Measurements from ENCODE around the gene SH3PXD2A. TPM values are rescaled to one million over a fixed set of nuclear protein-coding genes. Genes with fewer than 3 reads are reported as not detected.

The SH3PXD2A gene
- total and polyA plus RNA-seq, 10 of the 15 experiments (the other 5 are each of a cell fraction or from before 2014, with no cell fraction given) = 0.63 to 14.0 (median 4.4) TPM

DNA sequence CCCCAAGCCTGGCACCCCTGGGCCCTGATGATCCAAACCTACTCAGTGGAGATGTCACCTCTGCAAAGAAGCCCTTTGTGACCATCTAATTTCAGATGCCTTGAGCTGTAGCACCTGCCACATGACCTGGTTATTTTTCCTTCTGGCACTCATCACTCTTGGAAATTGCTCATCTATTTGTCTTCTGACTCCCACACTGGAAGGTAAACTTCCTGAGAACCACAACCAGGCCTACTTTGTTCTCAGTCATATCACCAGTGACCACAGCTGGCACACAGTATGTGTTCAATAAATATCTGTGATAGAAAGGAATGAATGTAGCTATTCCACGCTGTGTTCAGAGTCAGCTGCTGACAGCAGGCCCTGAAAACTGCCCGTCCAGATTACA lies 97.1 kb downstream of the SH3PXD2A start:
- in situ Hi-C loops (cut with MboI) = no loop called here
- no peak overlapping the region for H3K27ac ChIP-seq (ENCODE audit: control insufficient read depth, insufficient read depth)
- H3K36me3 ChIP-seq (ENCODE audit: control insufficient read depth in 2 of 2, insufficient read depth in 2 of 2, low read length in 1 of 2) = no peaks in the 10 kb centered on the region
- H3K9me3 ChIP-seq (replicated peaks; ENCODE audit: control insufficient read depth, insufficient read depth, low read length) = no peaks in the 10 kb centered on the region
- no peaks in the 10 kb centered on the region for H4K20me1 ChIP-seq (ENCODE audit: control insufficient read depth, insufficient read depth)
- ATAC-seq (no peak), DNase-seq (ENCODE audit: low read depth, low spot score) (no peak), FAIRE-seq (no peak)
- 64% methylated on average over 2 of the region's 2 CpGs for WGBS (ENCODE audit: insufficient coverage, insufficient replicate concordance, low lambda C conversion rate, missing lambda C conversion rate)
- no peaks in the 10 kb centered on the region for H3K27me3 ChIP-seq (replicated peaks in 1 of 2; ENCODE audit: control insufficient read depth in 2 of 2, insufficient read depth in 2 of 2, low read length in 1 of 2)
- SMC1A ChIA-PET (ENCODE audit: uncharacterized antibody, unreplicated experiment) = interaction anchor here (0.9 to 1.4 kb wide), 2 partner anchors 45 to 98 kb away, joined by 3 to 4 read pairs; no protein-coding TSS in a partner anchor
- H3K4me2 ChIP-seq (ENCODE audit: control insufficient read depth, insufficient read depth) = no peak overlapping the region
- no peak overlapping the region; the same call in 1 of the 2 replicates for H2AFZ ChIP-seq (ENCODE audit: control insufficient read depth, low read depth, low read length)
- no peak for TF ChIP-seq CHD1 (IDR thresholded peaks at IDR 0.05; ENCODE audit: low read depth, low read length)
- CTCF ChIA-PET = interaction anchor here (1.8 kb wide), 1 partner anchor 9 kb away, joined by 5 read pairs; no protein-coding TSS in a partner anchor
- H3K4me3 ChIP-seq = no peak overlapping the region
- intact Hi-C loops (cut with micrococcal nuclease; ENCODE audit: unreplicated experiment) = no loop called here
- no TSS peak for BruUV-seq (replicated peaks)
- RAD21 ChIA-PET (ENCODE audit: unreplicated experiment) = interaction anchor here (0.8 kb wide), 1 partner anchor 19 kb away, joined by 3 read pairs; no protein-coding TSS in a partner anchor
- H3K79me2 ChIP-seq (ENCODE audit: control insufficient read depth, insufficient read depth, low read length) = no peaks in the 10 kb centered on the region
- POLR2A ChIA-PET = no interaction called here
- no peaks in the 10 kb centered on the region for H3K4me1 ChIP-seq (ENCODE audit: control insufficient read depth, insufficient read depth, low read length)
- H3K9ac ChIP-seq (ENCODE audit: control insufficient read depth, insufficient read depth, low read length) = no peak overlapping the region

DNA sequence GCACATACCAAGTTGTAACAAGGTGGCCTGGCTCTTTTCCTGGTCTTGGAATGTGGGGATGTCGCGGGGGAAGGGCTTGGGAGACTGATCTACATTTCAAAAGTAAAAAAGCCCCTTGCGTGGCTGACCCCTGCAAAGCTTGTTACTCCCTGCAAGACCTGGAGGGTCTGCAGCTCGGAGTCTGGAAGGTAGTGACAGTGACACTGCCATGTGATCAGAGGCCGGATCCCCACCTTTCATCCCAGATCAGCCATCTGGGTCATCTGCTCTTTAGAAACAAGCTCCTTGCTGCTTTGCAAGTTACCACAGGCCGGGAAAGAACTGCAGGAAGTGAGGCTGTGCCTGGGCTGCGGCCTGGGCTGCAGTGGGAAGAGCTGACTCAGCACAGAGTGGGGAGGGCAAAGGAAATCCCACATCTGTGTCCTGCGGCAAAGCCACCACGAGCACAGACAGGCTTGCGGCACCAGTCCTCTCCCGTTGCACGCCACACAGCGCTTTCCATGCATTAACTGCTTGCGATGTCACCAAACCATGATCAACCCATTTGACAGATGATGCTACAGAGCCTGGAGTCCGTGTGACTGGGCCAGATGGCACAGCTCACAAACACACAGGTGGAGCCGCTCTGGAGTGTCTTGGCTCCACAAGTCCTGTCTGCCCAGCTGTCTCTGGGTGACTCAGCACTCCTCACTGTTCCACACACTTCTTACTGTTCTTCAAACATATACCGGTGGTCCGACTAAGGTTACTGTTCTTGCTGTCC lies 97.7 kb downstream of the SH3PXD2A start:
- H3K27ac ChIP-seq (ENCODE audit: control insufficient read depth, insufficient read depth) = no peak overlapping the region
- H3K36me3 ChIP-seq (ENCODE audit: control insufficient read depth in 2 of 2, insufficient read depth in 2 of 2, low read length in 1 of 2) = no peaks in the 10 kb centered on the region
- no peak for FAIRE-seq
- H3K9ac ChIP-seq (ENCODE audit: control insufficient read depth, insufficient read depth, low read length) = no peak overlapping the region
- ChIA-PET SMC1A (ENCODE audit: uncharacterized antibody, unreplicated experiment) (interaction anchor here (0.9 to 1.4 kb wide), 2 partner anchors 45 to 99 kb away, joined by 3 to 4 read pairs; no protein-coding TSS in a partner anchor), POLR2A (no interaction called here), RAD21 (ENCODE audit: unreplicated experiment) (interaction anchor here (0.8 kb wide), 1 partner anchor 19 kb away, joined by 3 read pairs; no protein-coding TSS in a partner anchor), CTCF (interaction anchor here (0.6 to 1.8 kb wide), 2 partner anchors 9 to 448 kb away, joined by 3 to 5 read pairs; no protein-coding TSS in a partner anchor)
- H2AFZ ChIP-seq (ENCODE audit: control insufficient read depth, low read depth, low read length) = no peak overlapping the region
- H3K9me3 ChIP-seq (replicated peaks; ENCODE audit: control insufficient read depth, insufficient read depth, low read length) = no peaks in the 10 kb centered on the region; the same call in 1 of the 3 replicates
- H3K4me3 ChIP-seq = no peak overlapping the region
- DNase-seq (ENCODE audit: low read depth, low spot score) = no peak
- no peaks in the 10 kb centered on the region for H3K27me3 ChIP-seq (replicated peaks in 1 of 2; ENCODE audit: control insufficient read depth in 2 of 2, insufficient read depth in 2 of 2, low read length in 1 of 2)
- H4K20me1 ChIP-seq (ENCODE audit: control insufficient read depth, insufficient read depth) = no peaks in the 10 kb centered on the region
- 77% methylated on average over 18 of the region's 18 CpGs for WGBS (ENCODE audit: insufficient coverage, insufficient replicate concordance, low lambda C conversion rate, missing lambda C conversion rate)
- no TSS peak for BruUV-seq (replicated peaks)
- TF ChIP-seq POU2F2 (IDR thresholded peaks at IDR 0.05; ENCODE audit: borderline replicate concordance, low read depth, low read length) (no peak), NFIC (IDR thresholded peaks at IDR 0.05; ENCODE audit: low read depth, low read length) (no peak), CHD2 (IDR thresholded peaks at IDR 0.05; ENCODE audit: borderline replicate concordance, low read depth, low read length) (no peak), EGR1 (IDR thresholded peaks at IDR 0.05; ENCODE audit: borderline replicate concordance in 1 of 2, low read depth in 2 of 2, low read length in 2 of 2) (no peak), SIX5 (IDR thresholded peaks at IDR 0.05; ENCODE audit: low read depth, low read length, severe bottlenecking) (no peak)
- TF ChIP-seq, protein P1, sequence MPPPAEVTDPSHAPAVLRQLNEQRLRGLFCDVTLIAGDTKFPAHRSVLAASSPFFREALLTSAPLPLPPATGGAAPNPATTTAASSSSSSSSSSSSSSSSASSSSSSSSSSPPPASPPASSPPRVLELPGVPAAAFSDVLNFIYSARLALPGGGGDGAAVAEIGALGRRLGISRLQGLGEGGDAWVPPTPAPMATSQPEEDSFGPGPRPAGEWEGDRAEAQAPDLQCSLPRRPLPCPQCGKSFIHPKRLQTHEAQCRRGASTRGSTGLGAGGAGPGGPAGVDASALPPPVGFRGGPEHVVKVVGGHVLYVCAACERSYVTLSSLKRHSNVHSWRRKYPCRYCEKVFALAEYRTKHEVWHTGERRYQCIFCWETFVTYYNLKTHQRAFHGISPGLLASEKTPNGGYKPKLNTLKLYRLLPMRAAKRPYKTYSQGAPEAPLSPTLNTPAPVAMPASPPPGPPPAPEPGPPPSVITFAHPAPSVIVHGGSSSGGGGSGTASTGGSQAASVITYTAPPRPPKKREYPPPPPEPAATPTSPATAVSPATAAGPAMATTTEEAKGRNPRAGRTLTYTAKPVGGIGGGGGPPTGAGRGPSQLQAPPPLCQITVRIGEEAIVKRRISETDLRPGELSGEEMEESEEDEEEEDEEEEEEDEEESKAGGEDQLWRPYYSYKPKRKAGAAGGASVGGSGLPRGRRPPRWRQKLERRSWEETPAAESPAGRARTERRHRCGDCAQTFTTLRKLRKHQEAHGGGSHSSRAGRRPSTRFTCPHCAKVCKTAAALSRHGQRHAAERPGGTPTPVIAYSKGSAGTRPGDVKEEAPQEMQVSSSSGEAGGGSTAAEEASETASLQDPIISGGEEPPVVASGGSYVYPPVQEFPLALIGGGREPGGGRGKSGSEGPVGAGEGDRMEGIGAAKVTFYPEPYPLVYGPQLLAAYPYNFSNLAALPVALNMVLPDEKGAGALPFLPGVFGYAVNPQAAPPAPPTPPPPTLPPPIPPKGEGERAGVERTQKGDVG (CRISPR knock-in tag; IDR thresholded peaks at IDR 0.05) = no peak
- TF ChIP-seq, protein P2, sequence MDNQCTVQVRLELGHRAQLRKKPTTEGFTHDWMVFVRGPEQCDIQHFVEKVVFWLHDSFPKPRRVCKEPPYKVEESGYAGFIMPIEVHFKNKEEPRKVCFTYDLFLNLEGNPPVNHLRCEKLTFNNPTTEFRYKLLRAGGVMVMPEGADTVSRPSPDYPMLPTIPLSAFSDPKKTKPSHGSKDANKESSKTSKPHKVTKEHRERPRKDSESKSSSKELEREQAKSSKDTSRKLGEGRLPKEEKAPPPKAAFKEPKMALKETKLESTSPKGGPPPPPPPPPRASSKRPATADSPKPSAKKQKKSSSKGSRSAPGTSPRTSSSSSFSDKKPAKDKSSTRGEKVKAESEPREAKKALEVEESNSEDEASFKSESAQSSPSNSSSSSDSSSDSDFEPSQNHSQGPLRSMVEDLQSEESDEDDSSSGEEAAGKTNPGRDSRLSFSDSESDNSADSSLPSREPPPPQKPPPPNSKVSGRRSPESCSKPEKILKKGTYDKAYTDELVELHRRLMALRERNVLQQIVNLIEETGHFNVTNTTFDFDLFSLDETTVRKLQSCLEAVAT (IDR thresholded peaks at IDR 0.05) = no peak
- no peak for ATAC-seq
- in situ Hi-C loops (cut with MboI) (no loop called here), intact Hi-C loops (cut with micrococcal nuclease; ENCODE audit: unreplicated experiment) (no loop called here)
- no peaks in the 10 kb centered on the region for H3K4me1 ChIP-seq (ENCODE audit: control insufficient read depth, insufficient read depth, low read length)
- H3K4me2 ChIP-seq (ENCODE audit: control insufficient read depth, insufficient read depth) = no peak overlapping the region
- no peaks in the 10 kb centered on the region for H3K79me2 ChIP-seq (ENCODE audit: control insufficient read depth, insufficient read depth, low read length)

All from GM12878 (cell line).